Measurements from ENCODE around the gene CEND1.

Gene CEND1

DNA sequence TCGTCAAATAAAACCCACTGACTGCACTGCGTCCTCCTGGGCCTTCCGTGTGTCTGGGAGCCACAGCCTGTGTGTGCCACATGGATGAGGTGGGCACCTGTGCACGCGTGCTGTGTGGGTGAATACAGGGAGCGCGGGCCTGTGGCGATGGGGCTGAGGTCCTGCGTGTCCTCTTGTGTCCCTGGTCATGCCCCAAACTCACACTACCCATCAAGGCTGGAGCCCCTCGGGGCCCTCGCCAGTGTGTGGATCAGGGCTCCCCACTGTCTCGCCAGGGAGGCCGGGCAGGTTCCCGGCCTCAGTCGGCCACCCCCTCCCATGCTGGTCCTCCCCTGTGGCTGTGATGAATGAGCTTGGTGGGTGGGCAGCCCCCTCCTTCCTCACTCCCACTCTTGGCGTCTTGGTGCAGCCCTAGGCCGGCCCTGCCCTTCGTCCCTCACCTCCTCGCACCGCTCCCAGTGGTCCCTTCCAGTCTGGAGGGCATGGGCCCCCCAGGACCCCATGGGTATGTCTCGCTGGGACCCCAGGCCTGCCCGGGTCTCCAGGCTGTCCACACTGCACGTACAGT is 42.2 kb upstream of the CEND1 start:
- no peak for TF ChIP-seq POLR2A (IDR thresholded peaks at IDR 0.05; ENCODE audit: extremely low read depth, insufficient read length)
- TF ChIP-seq, protein P1, sequence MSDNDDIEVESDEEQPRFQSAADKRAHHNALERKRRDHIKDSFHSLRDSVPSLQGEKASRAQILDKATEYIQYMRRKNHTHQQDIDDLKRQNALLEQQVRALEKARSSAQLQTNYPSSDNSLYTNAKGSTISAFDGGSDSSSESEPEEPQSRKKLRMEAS (IDR thresholded peaks at IDR 0.05; ENCODE audit: low read depth, low read length) = no peak
- TF ChIP-seq MYC (IDR thresholded peaks at IDR 0.05; ENCODE audit: low read depth, low read length) = no peak
- TF ChIP-seq, protein P2, sequence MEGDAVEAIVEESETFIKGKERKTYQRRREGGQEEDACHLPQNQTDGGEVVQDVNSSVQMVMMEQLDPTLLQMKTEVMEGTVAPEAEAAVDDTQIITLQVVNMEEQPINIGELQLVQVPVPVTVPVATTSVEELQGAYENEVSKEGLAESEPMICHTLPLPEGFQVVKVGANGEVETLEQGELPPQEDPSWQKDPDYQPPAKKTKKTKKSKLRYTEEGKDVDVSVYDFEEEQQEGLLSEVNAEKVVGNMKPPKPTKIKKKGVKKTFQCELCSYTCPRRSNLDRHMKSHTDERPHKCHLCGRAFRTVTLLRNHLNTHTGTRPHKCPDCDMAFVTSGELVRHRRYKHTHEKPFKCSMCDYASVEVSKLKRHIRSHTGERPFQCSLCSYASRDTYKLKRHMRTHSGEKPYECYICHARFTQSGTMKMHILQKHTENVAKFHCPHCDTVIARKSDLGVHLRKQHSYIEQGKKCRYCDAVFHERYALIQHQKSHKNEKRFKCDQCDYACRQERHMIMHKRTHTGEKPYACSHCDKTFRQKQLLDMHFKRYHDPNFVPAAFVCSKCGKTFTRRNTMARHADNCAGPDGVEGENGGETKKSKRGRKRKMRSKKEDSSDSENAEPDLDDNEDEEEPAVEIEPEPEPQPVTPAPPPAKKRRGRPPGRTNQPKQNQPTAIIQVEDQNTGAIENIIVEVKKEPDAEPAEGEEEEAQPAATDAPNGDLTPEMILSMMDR (IDR thresholded peaks at IDR 0.05; ENCODE audit: low read depth, low read length) = no peak
- DNase-seq (ENCODE audit: low read depth) = no peak
- peak overlapping the region; percentile 46 for H3K4me3 ChIP-seq (ENCODE audit: low read depth, low read length)

DNA sequence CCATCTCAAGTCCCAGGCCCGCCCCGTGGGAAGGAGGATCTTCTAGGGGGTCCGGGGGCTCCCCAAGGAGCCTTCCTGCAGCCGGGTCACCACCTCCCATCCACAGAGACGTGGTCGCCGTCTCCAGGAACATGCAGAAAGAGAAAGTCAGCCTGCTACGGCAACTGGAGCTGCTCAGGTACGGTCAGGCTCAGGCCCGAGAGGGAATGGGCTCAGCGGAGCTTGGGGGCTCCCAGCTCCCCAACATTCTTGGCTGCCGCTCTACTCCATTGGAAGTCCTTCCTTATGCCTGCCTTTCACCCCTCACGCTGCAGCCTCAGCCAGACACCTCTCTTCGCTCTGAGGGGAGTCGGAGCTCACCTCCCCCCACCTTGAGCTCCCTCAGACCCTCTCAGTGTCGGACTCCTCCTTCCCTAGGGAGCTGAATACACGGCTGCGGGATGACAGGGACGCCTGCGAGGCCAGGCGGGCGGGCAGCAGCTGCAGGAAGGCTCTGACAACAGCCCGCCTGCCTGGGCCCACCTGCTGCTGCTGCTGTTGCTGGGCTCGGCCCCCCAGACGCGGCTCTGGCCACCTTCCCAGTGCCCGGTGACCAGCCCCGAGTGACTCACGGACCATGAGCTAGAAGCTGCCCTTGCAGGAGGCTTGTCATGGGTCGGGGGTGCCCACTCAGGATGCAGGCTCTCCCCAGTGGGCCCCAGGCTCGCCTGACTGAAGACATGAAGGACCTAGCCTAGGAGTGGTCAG is 41.4 kb upstream of the CEND1 start:
- no peak for DNase-seq (ENCODE audit: low read depth)
- TF ChIP-seq, protein P1 (IDR thresholded peaks at IDR 0.05; ENCODE audit: low read depth, low read length) = no peak
- TF ChIP-seq MYC (IDR thresholded peaks at IDR 0.05; ENCODE audit: low read depth, low read length) (no peak), POLR2A (IDR thresholded peaks at IDR 0.05; ENCODE audit: extremely low read depth, insufficient read length) (no peak)
- TF ChIP-seq, protein P2 (IDR thresholded peaks at IDR 0.05; ENCODE audit: low read depth, low read length) = no peak
- no peak overlapping the region for H3K4me3 ChIP-seq (ENCODE audit: low read depth, low read length)

DNA sequence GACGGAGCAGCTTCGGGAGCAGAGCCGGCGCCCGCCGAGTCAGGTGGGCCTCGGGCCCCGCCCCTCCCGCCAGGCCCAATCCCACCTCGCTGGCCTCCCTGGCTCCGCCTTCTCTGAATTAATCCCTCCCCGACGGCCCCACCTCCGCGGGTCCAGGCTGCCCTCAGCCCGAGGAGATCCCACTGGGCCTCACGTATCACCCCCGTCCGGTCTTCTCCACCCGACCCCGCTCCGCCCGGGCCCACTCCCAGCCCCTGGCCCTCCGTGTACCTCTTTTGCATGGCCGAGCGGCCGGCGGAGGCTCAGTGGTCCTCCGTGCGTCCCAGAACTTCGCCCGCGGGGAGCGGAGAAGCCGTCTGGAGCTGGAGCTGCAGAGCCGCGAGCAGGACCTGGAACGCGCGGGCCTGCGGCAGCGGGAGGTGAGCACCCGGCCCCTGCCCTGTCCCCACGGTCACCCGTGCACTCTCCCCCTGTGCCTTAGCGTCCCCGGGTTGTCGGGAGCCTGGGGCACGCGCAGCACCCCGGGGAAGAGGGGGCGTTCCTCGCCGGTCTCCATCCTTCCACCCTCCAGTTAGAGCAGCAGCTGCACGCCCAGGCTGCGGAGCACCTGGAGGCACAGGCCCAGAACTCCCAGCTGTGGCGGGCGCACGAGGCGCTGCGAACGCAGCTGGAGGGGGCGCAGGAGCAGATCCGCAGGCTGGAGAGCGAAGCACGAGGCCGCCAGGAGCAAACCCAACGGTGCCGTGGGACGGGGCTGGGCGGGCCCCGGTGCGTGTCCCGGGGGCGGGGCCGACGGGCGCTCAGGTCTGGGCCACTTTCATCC is 40.6 kb upstream of the CEND1 start:
- no peak for DNase-seq (ENCODE audit: low read depth)
- TF ChIP-seq MYC (IDR thresholded peaks at IDR 0.05; ENCODE audit: low read depth, low read length) = no peak
- TF ChIP-seq, protein P1 (IDR thresholded peaks at IDR 0.05; ENCODE audit: low read depth, low read length) = no peak
- TF ChIP-seq, protein P2 (IDR thresholded peaks at IDR 0.05; ENCODE audit: low read depth, low read length) = no peak
- TF ChIP-seq POLR2A (IDR thresholded peaks at IDR 0.05; ENCODE audit: extremely low read depth, insufficient read length) = no peak
- H3K4me3 ChIP-seq (ENCODE audit: low read depth, low read length) = no peak overlapping the region

DNA sequence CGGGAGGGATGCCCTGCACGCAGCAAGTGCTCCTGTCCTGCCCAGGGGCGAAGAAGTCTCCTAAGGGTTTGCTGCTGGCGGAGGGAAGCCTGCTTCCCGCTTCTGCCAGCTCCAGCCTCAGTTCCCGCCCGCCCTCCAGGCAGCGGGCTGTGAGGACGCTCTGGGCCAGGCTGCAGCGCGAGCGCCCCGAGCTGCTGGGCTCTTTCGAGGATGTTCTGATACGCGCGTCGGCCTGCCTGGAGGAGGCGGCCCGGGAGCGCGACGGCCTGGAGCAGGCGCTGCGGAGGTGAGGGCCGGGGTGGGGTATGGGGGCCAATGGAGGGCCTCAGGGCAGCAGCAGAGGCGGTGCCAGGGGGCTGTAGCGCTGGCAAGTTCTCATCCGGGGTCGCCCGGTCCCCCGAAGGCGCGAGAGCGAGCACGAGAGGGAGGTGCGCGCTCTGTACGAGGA is 40.0 kb upstream of the CEND1 start:
- no peak overlapping the region for H3K4me3 ChIP-seq (ENCODE audit: low read depth, low read length)
- TF ChIP-seq MYC (IDR thresholded peaks at IDR 0.05; ENCODE audit: low read depth, low read length) (no peak), POLR2A (IDR thresholded peaks at IDR 0.05; ENCODE audit: extremely low read depth, insufficient read length) (no peak)
- TF ChIP-seq, protein P2 (IDR thresholded peaks at IDR 0.05; ENCODE audit: low read depth, low read length) = no peak
- TF ChIP-seq, protein P1 (IDR thresholded peaks at IDR 0.05; ENCODE audit: low read depth, low read length) = no peak
- DNase-seq (ENCODE audit: low read depth) = no peak

DNA sequence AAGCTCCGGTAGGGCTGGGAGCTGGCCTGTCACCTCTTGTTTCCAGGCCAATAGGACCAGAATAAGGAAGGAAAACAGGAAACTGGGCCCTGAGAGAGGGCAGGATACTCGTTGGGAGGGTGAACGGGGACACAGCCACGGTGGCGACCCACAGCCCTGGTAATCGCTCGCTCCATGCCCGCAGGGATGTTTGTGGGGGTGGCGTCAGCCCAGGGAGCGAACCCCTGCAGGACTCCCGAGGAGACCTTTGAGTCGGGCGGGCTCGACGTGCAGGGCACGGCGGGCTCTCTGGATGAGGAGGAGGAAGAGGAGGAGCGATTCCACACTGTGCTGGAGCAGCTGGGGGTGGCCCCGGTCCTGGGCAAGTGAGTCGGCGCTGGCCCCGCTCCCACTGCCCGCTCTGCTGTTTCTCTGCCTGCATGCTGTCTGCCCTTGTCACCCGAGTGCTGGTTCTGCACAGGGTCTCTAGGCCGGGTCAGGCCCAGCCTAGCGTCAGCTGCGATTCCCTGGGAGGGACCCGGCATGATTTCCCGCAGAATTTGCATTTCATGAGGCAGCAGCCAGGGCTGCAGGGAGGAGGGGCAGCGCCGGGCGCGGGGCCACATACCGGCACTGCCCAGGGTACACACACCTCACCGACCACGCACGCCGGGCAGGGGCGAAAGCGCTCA is 39.4 kb upstream of the CEND1 start:
- TF ChIP-seq, protein P1 (IDR thresholded peaks at IDR 0.05; ENCODE audit: low read depth, low read length) = no peak
- TF ChIP-seq, protein P2 (IDR thresholded peaks at IDR 0.05; ENCODE audit: low read depth, low read length) = no peak
- TF ChIP-seq MYC (IDR thresholded peaks at IDR 0.05; ENCODE audit: low read depth, low read length) = no peak
- no peak for TF ChIP-seq POLR2A (IDR thresholded peaks at IDR 0.05; ENCODE audit: extremely low read depth, insufficient read length)
- H3K4me3 ChIP-seq (ENCODE audit: low read depth, low read length) = no peak overlapping the region
- no peak for DNase-seq (ENCODE audit: low read depth)
